CD4-positive, CD25-positive, alpha-beta regulatory T cell (primary cell): ENCODE results near the gene ZNF574. TPM values are rescaled to one million over a fixed set of nuclear protein-coding genes. Genes with fewer than 3 reads are reported as not detected.

ENCODE experiments used
- ATAC-seq, 2 donors: fragments of 150-1000 bp; cut with Tn5 transposase; one replicate each; pipeline ENCODE4 v1.10.0; 2021; ENCODE audit warnings: low read depth in 2 of 2, moderate number of reproducible peaks in 2 of 2, moderate library complexity in 1 of 2
- DNase-seq, 3 donors: peaks; one replicate each; pipeline versions ENCODE4 v3.0.0 to v3.0.0-alpha.2; 2012 to 2022; ENCODE audit warnings: mixed read lengths in 1 of 3
- H3K27ac ChIP-seq: one replicate; pipeline ENCODE4 v1.7.0; 2013; ENCODE audit warnings: mild to moderate bottlenecking, low read length; ENCODE audit not compliant: insufficient read depth, poor library complexity, severe bottlenecking
- H3K27me3 ChIP-seq: one replicate; pipeline ENCODE4 v1.7.0; 2013; ENCODE audit warnings: low read length; ENCODE audit not compliant: control insufficient read depth, insufficient read depth
- H3K36me3 ChIP-seq: one replicate; pipeline ENCODE4 v1.7.0; 2013; ENCODE audit warnings: mild to moderate bottlenecking, low read length, moderate library complexity; ENCODE audit not compliant: control insufficient read depth, insufficient read depth
- H3K4me1 ChIP-seq: 2 replicates; pipeline ENCODE4 v1.7.0; 2013; ENCODE audit warnings: mild to moderate bottlenecking, low read length; ENCODE audit not compliant: insufficient read depth, control insufficient read depth, poor library complexity, severe bottlenecking
- H3K4me3 ChIP-seq: one replicate; pipeline ENCODE4 v1.7.0; 2013; ENCODE audit warnings: low read depth, mild to moderate bottlenecking, low read length, moderate library complexity
- H3K9me3 ChIP-seq, 2 experiments: 1 replicate in 1 of 2; 2 replicates in 1 of 2; pipeline ENCODE4 v1.7.0; 2013; ENCODE audit warnings: low read length in 2 of 2, mild to moderate bottlenecking in 1 of 2, moderate library complexity in 1 of 2; ENCODE audit not compliant: control insufficient read depth in 2 of 2
- H3K27ac Mint-ChIP-seq, 3 donors: one replicate each; pipeline ENCODE4 v1.8.0; 2020 to 2022; ENCODE audit warnings: mild to moderate bottlenecking in 3 of 3, mixed read lengths in 3 of 3, moderate library complexity in 2 of 3
- H3K27me3 Mint-ChIP-seq: one replicate; pipeline ENCODE4 v1.8.0; 2022; ENCODE audit warnings: mild to moderate bottlenecking, mixed read lengths
- H3K36me3 Mint-ChIP-seq: one replicate; pipeline ENCODE4 v1.8.0; 2020; ENCODE audit warnings: mixed read lengths
- H3K4me1 Mint-ChIP-seq, 4 donors: one replicate each; pipeline ENCODE4 v1.8.0; 2020 to 2022; ENCODE audit warnings: mixed read lengths in 4 of 4, mild to moderate bottlenecking in 1 of 4
- H3K4me3 Mint-ChIP-seq, 4 donors: one replicate each; pipeline ENCODE4 v1.8.0; 2020 to 2022; ENCODE audit warnings: mild to moderate bottlenecking in 4 of 4, mixed read lengths in 4 of 4, moderate library complexity in 3 of 4
- H3K9me3 Mint-ChIP-seq, 7 donors: one replicate each; pipeline ENCODE4 v1.8.0; 2020 to 2022; ENCODE audit warnings: mixed read lengths in 7 of 7, mild to moderate bottlenecking in 3 of 7, moderate library complexity in 2 of 7
- polyA plus RNA-seq, 4 donors: library from polyadenylated mRNA; unstranded; fragments of 300-500 nt; fragmentation: Illumina TruSeq; gene quantifications; one replicate each; pipeline ENCODE4 v1.2.3, GENCODE V29; 2021
- total RNA-seq: library from RNA; stranded (reverse); gene quantifications from one replicate; pipeline ENCODE4 v1.2.3, GENCODE V29; 2022

The ZNF574 gene
- total and polyA plus RNA-seq, 5 donors from 2014 or later, result 10.7 to 24.0 (median 17.8) TPM

GRCh38 chr19:42111384-42111783, 35.4 kb downstream of the ZNF574 start:
- no peaks in the 10 kb centered on the region for H3K27me3 Mint-ChIP-seq
- no peak overlapping the region for H3K27ac ChIP-seq
- no peaks in the 10 kb centered on the region for H3K9me3 ChIP-seq
- H3K4me3 ChIP-seq, result no peak overlapping the region
- peaks cover 5% of the 10 kb centered on the region for H3K4me1 ChIP-seq
- no peaks in the 10 kb centered on the region for H3K27me3 ChIP-seq
- DNase-seq (no peak), ATAC-seq (no peak)
- H3K36me3 Mint-ChIP-seq, result peaks cover 41% of the 10 kb centered on the region
- H3K4me1 Mint-ChIP-seq, result peaks cover 6 to 27% (median 20%) of the 10 kb centered on the region in 4 donors
- no peaks in the 10 kb centered on the region for H3K9me3 Mint-ChIP-seq
- H3K36me3 ChIP-seq, result peaks cover 51% of the 10 kb centered on the region
- H3K27ac Mint-ChIP-seq, result peak overlapping the region; percentile 60 to 85 (median 66)
- H3K4me3 Mint-ChIP-seq, result peak overlapping the region in 1 of 4 donors; percentile 35

GRCh38 chr19:42111811-42112210, 35.8 kb downstream of the ZNF574 start:
- H3K36me3 Mint-ChIP-seq, result peaks cover 39% of the 10 kb centered on the region
- H3K4me3 Mint-ChIP-seq, result no peak overlapping the region
- Histone ChIP-seq H3K4me3 (no peak overlapping the region), H3K4me1 (peaks cover 5% of the 10 kb centered on the region), H3K36me3 (peaks cover 55% of the 10 kb centered on the region), H3K27ac (no peak overlapping the region), H3K27me3 (no peaks in the 10 kb centered on the region), H3K9me3 (no peaks in the 10 kb centered on the region)
- peak overlapping the region; percentile 66 to 85 (median 78) for H3K27ac Mint-ChIP-seq
- no peaks in the 10 kb centered on the region for H3K9me3 Mint-ChIP-seq
- DNase-seq (no peak), ATAC-seq (no peak)
- no peaks in the 10 kb centered on the region for H3K27me3 Mint-ChIP-seq
- H3K4me1 Mint-ChIP-seq, result peaks cover 6 to 27% (median 20%) of the 10 kb centered on the region in 4 donors

- no peak for ATAC-seq
- no peak overlapping the region for H3K4me3 Mint-ChIP-seq
- H3K4me1 ChIP-seq, result peaks cover 2% of the 10 kb centered on the region
- H3K9me3 Mint-ChIP-seq, result no peaks in the 10 kb centered on the region
- H3K27ac ChIP-seq, result no peak overlapping the region
- no peaks in the 10 kb centered on the region for H3K27me3 Mint-ChIP-seq
- DNase-seq, result no peak
- peaks cover 43% of the 10 kb centered on the region for H3K36me3 Mint-ChIP-seq
- no peaks in the 10 kb centered on the region for H3K27me3 ChIP-seq
- no peak overlapping the region for H3K4me3 ChIP-seq
- no peaks in the 10 kb centered on the region for H3K9me3 ChIP-seq
- peaks cover 66% of the 10 kb centered on the region for H3K36me3 ChIP-seq
- H3K4me1 Mint-ChIP-seq, result peaks cover 6 to 26% (median 18%) of the 10 kb centered on the region in 4 donors
- H3K27ac Mint-ChIP-seq, result peak overlapping the region; percentile 59 to 92 (median 76)
Observed at GRCh38 chr19:42113641-42114348, 37.8 kb downstream of the ZNF574 start.

GRCh38 chr19:42114412-42114811, 38.4 kb downstream of the ZNF574 start:
- H3K36me3 Mint-ChIP-seq, result peaks cover 44% of the 10 kb centered on the region
- Histone ChIP-seq H3K4me3 (no peak overlapping the region), H3K36me3 (peaks cover 63% of the 10 kb centered on the region), H3K9me3 (no peaks in the 10 kb centered on the region), H3K27me3 (no peaks in the 10 kb centered on the region), H3K4me1 (no peaks in the 10 kb centered on the region), H3K27ac (no peak overlapping the region)
- no peaks in the 10 kb centered on the region for H3K9me3 Mint-ChIP-seq
- no peak for ATAC-seq
- peak overlapping the region in 2 of 3 donors; percentile 42 to 76 for H3K27ac Mint-ChIP-seq
- H3K27me3 Mint-ChIP-seq, result no peaks in the 10 kb centered on the region
- no peak for DNase-seq
- no peak overlapping the region for H3K4me3 Mint-ChIP-seq
- peaks cover 6 to 23% (median 18%) of the 10 kb centered on the region in 4 donors for H3K4me1 Mint-ChIP-seq

GRCh38 chr19:42115219-42115618, 39.3 kb downstream of the ZNF574 start:
- H3K27me3 ChIP-seq, result no peaks in the 10 kb centered on the region
- no peak overlapping the region for H3K4me3 ChIP-seq
- H3K4me1 Mint-ChIP-seq, result peaks cover 6 to 23% (median 18%) of the 10 kb centered on the region in 4 donors
- H3K36me3 Mint-ChIP-seq, result peaks cover 44% of the 10 kb centered on the region
- ATAC-seq (no peak), DNase-seq (no peak)
- H3K9me3 Mint-ChIP-seq, result no peaks in the 10 kb centered on the region
- no peaks in the 10 kb centered on the region for H3K9me3 ChIP-seq
- H3K27me3 Mint-ChIP-seq, result no peaks in the 10 kb centered on the region
- no peak overlapping the region for H3K27ac ChIP-seq
- H3K27ac Mint-ChIP-seq, result peak overlapping the region in 1 of 3 donors; percentile 26
- no peak overlapping the region for H3K4me3 Mint-ChIP-seq
- peaks cover 58% of the 10 kb centered on the region for H3K36me3 ChIP-seq
- no peaks in the 10 kb centered on the region for H3K4me1 ChIP-seq

GRCh38 chr19:42115705-42116104, 39.7 kb downstream of the ZNF574 start:
- H3K27ac ChIP-seq, result no peak overlapping the region
- Mint-ChIP-seq H3K4me3 (peak overlapping the region in 1 of 4 donors; percentile 15), H3K4me1 (peaks cover 8 to 27% (median 20%) of the 10 kb centered on the region in 4 donors), H3K27me3 (no peaks in the 10 kb centered on the region), H3K9me3 (no peaks in the 10 kb centered on the region), H3K27ac (peak overlapping the region in 2 of 3 donors; percentile 13 to 26), H3K36me3 (peaks cover 44% of the 10 kb centered on the region)
- no peak for DNase-seq
- no peak for ATAC-seq
- H3K9me3 ChIP-seq, result no peaks in the 10 kb centered on the region
- no peaks in the 10 kb centered on the region for H3K27me3 ChIP-seq
- H3K4me3 ChIP-seq, result no peak overlapping the region
- peaks cover 58% of the 10 kb centered on the region for H3K36me3 ChIP-seq
- H3K4me1 ChIP-seq, result no peaks in the 10 kb centered on the region

GRCh38 chr19:42116308-42117075, 40.5 kb downstream of the ZNF574 start:
- peaks cover 36% of the 10 kb centered on the region for H3K36me3 Mint-ChIP-seq
- H3K27me3 Mint-ChIP-seq, result no peaks in the 10 kb centered on the region
- peaks cover 54% of the 10 kb centered on the region for H3K36me3 ChIP-seq
- peak overlapping the region in 2 of 3 donors; percentile 57 to 75 for H3K27ac Mint-ChIP-seq
- no peaks in the 10 kb centered on the region for H3K9me3 ChIP-seq
- DNase-seq (no peak), ATAC-seq (no peak)
- H3K9me3 Mint-ChIP-seq, result no peaks in the 10 kb centered on the region
- H3K27me3 ChIP-seq, result no peaks in the 10 kb centered on the region
- peaks cover 6 to 31% (median 22%) of the 10 kb centered on the region in 4 donors for H3K4me1 Mint-ChIP-seq
- peak overlapping the region in 1 of 4 donors; percentile 15 for H3K4me3 Mint-ChIP-seq
- peaks cover 7% of the 10 kb centered on the region for H3K4me1 ChIP-seq
- no peak overlapping the region for H3K4me3 ChIP-seq
- peak overlapping the region; percentile 8 for H3K27ac ChIP-seq
